OCI-LY3 (cell line): ENCODE measurements around the gene CATSPERE.
"Not testable (repeated sequence)": the region's sequence is repeated elsewhere in the genome, so short reads cannot be mapped to it uniquely, and the experiment has no call there.

Source experiments
- H2AFZ ChIP-seq: fragments of 200-600, 300-600 bp; shearing (Covaris generic); 2 replicates; pipeline ENCODE4 v1.6.0; 2014; ENCODE audit warnings: antibody characterized with exemption, low read depth, low read length
- H3K27ac ChIP-seq: fragments of 200-600, 300-600 bp; sonication (generic); 2 replicates; pipeline ENCODE4 v1.5.1; 2014; ENCODE audit warnings: mild to moderate bottlenecking, low read length, moderate library complexity, mixed read lengths
- H3K27me3 ChIP-seq: fragments of 200-600, 300-600 bp; sonication (generic); 2 replicates; pipeline ENCODE4 v1.6.1; 2014; ENCODE audit warnings: low read depth, low read length, mixed read lengths
- H3K36me3 ChIP-seq: fragments of 200-600, 300-600 bp; sonication (generic); replicated peaks from 2 replicates; pipeline ENCODE3; 2014; ENCODE audit warnings: low read depth, low read length, mixed read lengths
- H3K4me1 ChIP-seq: fragments of 300-600, 200-600 bp; sonication (generic); 2 replicates; pipeline ENCODE4 v1.6.1; 2014; ENCODE audit warnings: low read length, mixed read lengths
- H3K4me2 ChIP-seq: fragments of 200-600, 300-600 bp; sonication (generic); 2 replicates; pipeline ENCODE4 v1.6.1; 2014; ENCODE audit warnings: low read length, mixed read lengths
- H3K4me3 ChIP-seq: fragments of 300-600, 200-600 bp; sonication (generic); 2 replicates; pipeline ENCODE4 v1.5.1; 2014; ENCODE audit warnings: antibody characterized with exemption, mild to moderate bottlenecking, low read length, moderate library complexity
- H3K79me2 ChIP-seq: fragments of 300-600, 200-600 bp; shearing (Covaris generic); 2 replicates; pipeline ENCODE4 v1.6.1; 2014; ENCODE audit warnings: mild to moderate bottlenecking, low read length, mixed read lengths
- H3K9ac ChIP-seq: fragments of 300-600, 200-600 bp; shearing (Covaris generic); 2 replicates; pipeline ENCODE4 v1.6.0; 2014; ENCODE audit warnings: mild to moderate bottlenecking, low read length, moderate library complexity
- H3K9me3 ChIP-seq: fragments of 200-600, 300-600 bp; shearing (Covaris generic); 2 replicates; pipeline ENCODE4 v1.6.1; 2014; ENCODE audit warnings: low read length, mixed read lengths; ENCODE audit not compliant: insufficient read depth
- H4K20me1 ChIP-seq: fragments of 200-600, 300-600 bp; sonication (generic); 2 replicates; pipeline ENCODE4 v1.6.1; 2016; ENCODE audit warnings: low read length, mixed read lengths; ENCODE audit not compliant: insufficient read depth
- EZH2phosphoT487 ChIP-seq: fragments of 200-600 bp; shearing (Covaris generic); IDR thresholded peaks from 2 replicates; pipeline ENCODE4 v1.6.1; 2018; ENCODE audit warnings: antibody characterized with exemption, mixed run types, low read depth
- TF ChIP-seq, protein P1 (sequence below): fragments of 200-600, 300-600 bp; sonication (generic); IDR thresholded peaks from 2 replicates; pipeline ENCODE4 v1.5.1; 2014; ENCODE audit warnings: antibody characterized with exemption, low read length, low read depth

CATSPERE gene

DNA sequence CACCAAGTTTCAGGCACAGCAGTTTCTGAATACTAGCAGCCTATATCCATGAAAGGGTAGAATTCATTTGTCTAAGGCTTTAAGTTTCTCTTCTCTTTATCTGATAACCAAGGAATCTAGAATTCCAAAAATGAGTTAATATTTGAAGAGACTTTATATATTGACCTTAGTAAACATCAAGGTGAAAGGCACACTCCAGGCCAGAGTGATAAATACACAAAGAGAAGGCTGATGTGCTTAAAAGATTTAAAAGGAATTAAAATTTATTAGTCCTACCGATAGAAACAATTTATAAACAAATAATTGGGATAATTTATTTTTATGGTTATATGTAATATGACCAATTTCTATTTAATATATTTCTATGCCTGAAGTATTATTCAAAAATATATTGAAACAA is 98.5 kb downstream of the CATSPERE start:
- Histone ChIP-seq H3K9me3 (peaks cover 8% of the 10 kb centered on the region; the same call in 1 of the 2 replicates), H3K27me3 (no peaks in the 10 kb centered on the region), H3K4me3 (no peak overlapping the region), H3K9ac (no peak overlapping the region), H3K27ac (no peak overlapping the region), H4K20me1 (no peaks in the 10 kb centered on the region), H3K4me2 (no peak overlapping the region), H3K36me3 (no peaks in the 10 kb centered on the region), H2AFZ (no peak overlapping the region), H3K79me2 (no peaks in the 10 kb centered on the region), H3K4me1 (no peaks in the 10 kb centered on the region)
- TF ChIP-seq EZH2phosphoT487: no peak
- TF ChIP-seq, protein P1, sequence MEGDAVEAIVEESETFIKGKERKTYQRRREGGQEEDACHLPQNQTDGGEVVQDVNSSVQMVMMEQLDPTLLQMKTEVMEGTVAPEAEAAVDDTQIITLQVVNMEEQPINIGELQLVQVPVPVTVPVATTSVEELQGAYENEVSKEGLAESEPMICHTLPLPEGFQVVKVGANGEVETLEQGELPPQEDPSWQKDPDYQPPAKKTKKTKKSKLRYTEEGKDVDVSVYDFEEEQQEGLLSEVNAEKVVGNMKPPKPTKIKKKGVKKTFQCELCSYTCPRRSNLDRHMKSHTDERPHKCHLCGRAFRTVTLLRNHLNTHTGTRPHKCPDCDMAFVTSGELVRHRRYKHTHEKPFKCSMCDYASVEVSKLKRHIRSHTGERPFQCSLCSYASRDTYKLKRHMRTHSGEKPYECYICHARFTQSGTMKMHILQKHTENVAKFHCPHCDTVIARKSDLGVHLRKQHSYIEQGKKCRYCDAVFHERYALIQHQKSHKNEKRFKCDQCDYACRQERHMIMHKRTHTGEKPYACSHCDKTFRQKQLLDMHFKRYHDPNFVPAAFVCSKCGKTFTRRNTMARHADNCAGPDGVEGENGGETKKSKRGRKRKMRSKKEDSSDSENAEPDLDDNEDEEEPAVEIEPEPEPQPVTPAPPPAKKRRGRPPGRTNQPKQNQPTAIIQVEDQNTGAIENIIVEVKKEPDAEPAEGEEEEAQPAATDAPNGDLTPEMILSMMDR: no peak

DNA sequence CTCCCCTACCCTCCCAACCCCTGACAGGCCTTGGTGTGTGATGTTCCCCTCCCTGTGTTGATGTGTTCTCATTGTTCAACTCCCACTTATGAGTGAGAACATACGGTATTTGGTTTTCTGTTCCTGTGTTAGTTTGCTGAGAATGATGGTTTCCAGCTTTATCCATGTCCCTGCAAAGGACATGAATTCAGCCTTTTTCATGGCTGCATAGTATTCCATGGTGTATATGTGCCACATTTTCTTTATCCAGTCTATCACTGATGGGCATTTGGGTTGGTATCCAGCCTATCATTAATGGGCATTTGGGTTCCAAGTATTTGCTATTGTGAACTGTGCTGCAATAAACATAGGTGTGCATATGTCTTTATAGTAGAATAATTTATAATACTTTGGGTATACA is 101.8 kb downstream of the CATSPERE start:
- H4K20me1 ChIP-seq, H3K4me3 ChIP-seq, H3K27me3 ChIP-seq, H3K27ac ChIP-seq, H3K9ac ChIP-seq, H3K36me3 ChIP-seq, H2AFZ ChIP-seq, H3K79me2 ChIP-seq, H3K4me1 ChIP-seq, H3K9me3 ChIP-seq, H3K4me2 ChIP-seq: not testable (repeated sequence)

DNA sequence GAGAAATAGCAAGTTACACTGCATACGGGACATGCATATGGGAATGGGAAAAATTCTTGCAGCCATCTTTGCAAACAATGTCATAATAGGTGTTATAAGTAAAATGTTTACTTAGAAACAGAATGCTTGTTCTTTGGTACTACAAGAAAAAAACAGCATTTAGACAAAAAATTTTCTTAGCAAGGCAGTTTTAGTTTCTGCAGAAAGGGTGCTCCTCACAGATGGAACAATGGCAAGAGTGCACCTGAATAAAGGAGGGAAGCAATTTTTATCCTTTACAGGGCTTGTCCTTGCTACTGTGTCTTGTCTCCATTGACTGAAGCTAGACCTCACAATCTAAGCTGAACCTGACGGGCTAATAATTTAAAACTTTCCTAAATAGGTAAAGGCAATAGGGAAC is 112.7 kb downstream of the CATSPERE start:
- no peak overlapping the region for H3K4me2 ChIP-seq
- H3K9ac ChIP-seq: no peak overlapping the region
- TF ChIP-seq EZH2phosphoT487: no peak
- TF ChIP-seq, protein P1: no peak
- H4K20me1 ChIP-seq: no peaks in the 10 kb centered on the region
- H3K9me3 ChIP-seq: peaks cover 60% of the 10 kb centered on the region
- H3K4me3 ChIP-seq: no peak overlapping the region
- no peaks in the 10 kb centered on the region for H3K4me1 ChIP-seq
- H3K27me3 ChIP-seq: no peaks in the 10 kb centered on the region
- H3K79me2 ChIP-seq: no peaks in the 10 kb centered on the region
- no peak overlapping the region for H2AFZ ChIP-seq
- H3K27ac ChIP-seq: no peak overlapping the region
- peaks cover 8% of the 10 kb centered on the region for H3K36me3 ChIP-seq

DNA sequence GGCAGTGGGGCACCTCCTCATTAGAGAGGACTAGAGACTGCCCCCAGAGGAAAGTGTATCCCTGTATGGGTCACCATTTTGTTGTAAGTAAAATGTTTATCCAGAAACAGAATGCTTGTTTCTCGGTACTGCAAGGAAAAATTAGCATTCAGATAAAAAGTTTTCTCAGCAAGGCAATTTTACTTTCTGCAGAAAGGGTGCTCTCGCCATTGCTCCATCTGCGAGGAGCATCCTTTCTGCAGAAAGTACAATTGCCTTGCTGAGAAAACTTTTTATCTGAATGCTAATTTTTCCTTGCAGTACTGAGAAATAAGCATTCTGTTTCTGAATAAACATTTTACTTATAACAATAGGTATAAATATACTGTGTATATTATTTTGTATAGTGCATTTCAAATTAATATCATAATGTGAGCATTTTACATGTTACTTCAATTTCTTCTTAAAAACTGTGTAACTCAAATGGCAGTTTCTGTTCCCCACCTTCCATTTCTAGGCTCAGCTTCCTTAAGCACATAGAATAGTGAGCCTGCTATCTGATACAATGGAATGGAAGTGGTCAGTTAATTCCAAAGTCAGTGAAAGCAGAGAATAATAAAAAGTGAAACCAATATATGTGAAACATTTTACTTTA is 115.3 kb downstream of the CATSPERE start:
- no peaks in the 10 kb centered on the region for H4K20me1 ChIP-seq
- H3K4me1 ChIP-seq: no peaks in the 10 kb centered on the region
- peaks cover 8% of the 10 kb centered on the region for H3K36me3 ChIP-seq
- H3K79me2 ChIP-seq: no peaks in the 10 kb centered on the region
- peaks cover 63% of the 10 kb centered on the region for H3K9me3 ChIP-seq
- no peak overlapping the region for H3K27ac ChIP-seq
- no peak overlapping the region for H2AFZ ChIP-seq
- TF ChIP-seq EZH2phosphoT487: no peak
- TF ChIP-seq, protein P1: no peak
- no peak overlapping the region for H3K9ac ChIP-seq
- H3K27me3 ChIP-seq: no peaks in the 10 kb centered on the region
- H3K4me3 ChIP-seq: no peak overlapping the region
- H3K4me2 ChIP-seq: no peak overlapping the region

DNA sequence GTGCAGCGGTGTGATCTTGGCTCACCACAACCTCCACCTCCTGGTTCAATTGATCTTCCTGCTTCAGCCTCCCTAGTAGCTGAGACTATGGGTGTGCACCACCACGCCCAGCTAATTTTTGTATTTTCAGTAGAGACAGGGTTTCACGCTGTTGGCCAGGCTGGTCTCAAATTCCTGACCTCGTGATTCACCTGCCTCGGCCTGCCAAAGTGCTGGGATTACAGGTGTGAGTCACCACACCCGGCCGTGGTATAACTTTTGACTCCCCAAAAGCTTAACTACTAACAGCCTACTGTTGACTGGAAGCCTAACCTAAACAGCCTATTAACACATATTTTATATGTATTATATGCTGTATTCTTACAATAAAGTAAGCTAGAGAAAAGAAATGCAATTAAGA is 117.1 kb downstream of the CATSPERE start:
- H2AFZ ChIP-seq, H3K4me3 ChIP-seq, H3K9ac ChIP-seq, H3K79me2 ChIP-seq, H3K4me1 ChIP-seq, H3K36me3 ChIP-seq, H3K27me3 ChIP-seq, H3K27ac ChIP-seq, H3K4me2 ChIP-seq, H4K20me1 ChIP-seq: not testable (repeated sequence)
- peaks cover 52% of the 10 kb centered on the region for H3K9me3 ChIP-seq
